Motor neuron (in vitro differentiated cells): ENCODE results near the gene COA1. TPM values are rescaled to one million over a fixed set of nuclear protein-coding genes. Genes with fewer than 3 reads are reported as not detected.
"Not testable (repeated sequence)": the region's sequence is repeated elsewhere in the genome, so short reads cannot be mapped to it uniquely, and the experiment has no call there.

ENCODE experiments used
- ATAC-seq, 8 experiments: fragments of 200-7000 bp; cut with Tn5 transposase; replicated peaks in 6 of 8; 2 replicates each; pipeline ENCODE4 v1.8.0; 2021; ENCODE audit warnings: mild to moderate bottlenecking in 8 of 8, moderate library complexity in 8 of 8
- H3K27ac ChIP-seq, 2 donors: fragments of 250-450 bp; sonication (Bioruptor Pico); 2 replicates each; pipeline ENCODE4 v1.9.0; 2021; ENCODE audit warnings: antibody characterized with exemption in 2 of 2, mild to moderate bottlenecking in 2 of 2, moderate library complexity in 1 of 2
- H3K4me1 ChIP-seq, 2 donors: fragments of 250-450 bp; sonication (Bioruptor Pico); replicated peaks in 1 of 2; 2 replicates each; pipeline ENCODE4 v1.6.1; 2021; ENCODE audit warnings: antibody characterized with exemption in 2 of 2, mild to moderate bottlenecking in 2 of 2, moderate library complexity in 1 of 2
- H3K4me3 ChIP-seq, 5 donors: fragments of 250-450 bp; sonication (Bioruptor Pico); 2 replicates each; pipeline ENCODE4 v1.9.0; 2021; ENCODE audit warnings: antibody characterized with exemption in 5 of 5, mild to moderate bottlenecking in 5 of 5, moderate library complexity in 4 of 5
- WGBS, 10 experiments: fragments of 450-650 bp; shearing (Covaris generic); methylation state at CpG; one replicate each; pipeline ENCODE4 v1.0.0; 2022; 5-methylcytosine and 5-hydroxymethylcytosine counted together
- in situ Hi-C, 9 experiments: fragments of 400-800 bp; cut with MboI; loops; one replicate each; pipeline ENCODE4 v1.15.0; 2021; ENCODE audit warnings: low sequenced_read_pairs in 9 of 9, low pct_unique_long_range_greater_than_20kb in 2 of 9; ENCODE audit not compliant: unreplicated experiment in 9 of 9
- total RNA-seq, 8 experiments: library from RNA; unstranded; fragments of 300-600 nt; gene quantifications; 2 replicates each; pipeline versions ENCODE4 v1.2.3 to v1.2.4, GENCODE V29; 2022

The COA1 gene
- total RNA-seq, 8 experiments from 2014 or later = 46.0 to 93.2 (median 76.1) TPM

DNA sequence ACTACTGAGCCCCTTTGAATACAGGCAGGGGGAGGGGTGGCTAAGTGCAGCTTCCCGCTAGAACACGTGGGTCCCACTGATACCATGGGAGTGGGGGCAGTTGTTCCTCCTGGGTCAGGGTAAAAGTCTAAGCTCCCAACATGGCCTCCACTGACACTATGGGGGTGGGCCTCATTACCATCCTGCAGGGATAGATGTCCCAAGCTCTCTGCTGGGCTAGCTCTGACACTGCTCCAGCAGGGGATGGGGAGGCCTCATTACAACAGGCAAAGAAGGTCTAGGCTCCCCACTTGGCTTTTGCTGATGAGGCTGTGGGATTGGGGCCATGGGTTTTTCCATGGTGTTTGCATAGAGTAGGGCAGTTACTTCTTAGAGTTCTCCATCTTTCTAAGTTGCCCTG lies 94.9 kb downstream of the COA1 start:
- Histone ChIP-seq H3K27ac (no peak overlapping the region), H3K4me1 (peaks cover 0 to 3% of the 10 kb centered on the region in 2 donors), H3K4me3 (no peak overlapping the region)
- in situ Hi-C loops = no loop called here
- no CpG with 5 or more reads among the region's 2 CpGs for WGBS, 10 experiments
- ATAC-seq = no peak

DNA sequence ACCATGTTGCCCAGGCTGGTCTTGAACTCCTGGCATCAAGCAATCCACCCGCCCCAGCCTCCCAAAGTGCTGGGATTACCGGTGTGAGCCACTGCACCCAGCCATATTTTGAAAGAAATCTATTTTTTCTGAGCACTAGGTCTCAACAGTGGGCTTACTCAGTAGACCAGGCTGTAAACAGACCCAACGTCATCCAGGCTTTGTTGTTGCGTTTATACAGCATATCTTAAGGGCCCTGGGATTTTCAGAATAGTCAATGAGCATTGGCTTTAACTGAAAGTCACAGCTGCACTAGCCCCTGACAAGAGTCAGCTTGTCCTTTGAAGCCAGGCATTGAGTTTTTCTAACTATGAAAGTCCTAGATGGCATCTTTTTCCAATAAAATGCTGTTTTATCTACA lies 96.6 kb downstream of the COA1 start:
- in situ Hi-C loops = no loop called here
- WGBS, 10 experiments = 80 to 100% (median 92%) methylated on average over 1 to 4 of the region's 4 CpGs; no CpG with 5 or more reads in 4 of the 10 experiments
- no peak for ATAC-seq
- Histone ChIP-seq H3K4me1 (no peaks in the 10 kb centered on the region), H3K27ac (no peak overlapping the region), H3K4me3 (no peak overlapping the region)

DNA sequence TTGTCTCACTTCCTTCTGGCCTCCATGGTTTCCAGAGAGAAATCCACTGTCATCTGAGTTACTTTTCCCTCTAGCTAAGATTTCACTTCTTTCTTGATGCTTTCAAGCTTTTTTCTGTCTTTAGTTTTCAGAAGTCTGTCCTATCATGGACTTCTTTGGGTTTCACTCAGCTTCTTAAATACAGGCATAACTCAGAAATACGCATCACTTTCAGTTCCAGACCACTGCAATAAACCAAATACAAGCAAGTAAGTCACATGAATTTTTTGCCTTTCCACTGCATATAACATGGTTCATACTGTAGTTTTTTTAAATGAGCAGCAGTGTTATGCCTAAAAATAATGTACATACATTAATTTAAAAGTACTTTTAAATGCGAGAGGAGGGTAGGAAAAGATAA lies 97.8 kb downstream of the COA1 start:
- in situ Hi-C loops = no loop called here
- 29 to 100% (median 97%) methylated on average over 1 to 2 of the region's 2 CpGs for WGBS, 10 experiments
- Histone ChIP-seq H3K27ac (no peak overlapping the region), H3K4me1 (peaks cover 0 to 4% of the 10 kb centered on the region in 2 donors), H3K4me3 (no peak overlapping the region)
- ATAC-seq = no peak

DNA sequence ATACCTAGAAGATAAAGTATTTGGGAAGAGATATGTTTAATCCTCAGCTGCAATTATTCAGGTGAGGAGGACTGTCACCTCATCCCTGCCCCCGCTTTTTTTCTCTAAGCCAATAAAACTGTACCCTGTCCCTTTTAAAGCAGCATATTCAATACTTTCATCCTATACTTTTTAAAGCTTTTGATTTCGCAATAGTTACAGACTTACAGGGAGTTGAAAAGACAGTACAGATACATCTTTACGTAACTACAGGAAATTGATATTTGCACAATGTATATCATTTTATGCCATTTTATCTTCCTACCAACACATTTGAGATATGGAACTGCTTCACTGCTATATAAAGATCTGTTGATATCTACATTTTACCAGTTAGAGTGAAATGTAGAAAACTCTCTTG lies 98.8 kb downstream of the COA1 start:
- in situ Hi-C loops = no loop called here
- 58 to 100% (median 87%) methylated on average over 1 to 3 of the region's 3 CpGs for WGBS, 10 experiments
- Histone ChIP-seq H3K27ac (no peak overlapping the region), H3K4me3 (no peak overlapping the region), H3K4me1 (peaks cover 0 to 4% of the 10 kb centered on the region in 2 donors)
- no peak for ATAC-seq

DNA sequence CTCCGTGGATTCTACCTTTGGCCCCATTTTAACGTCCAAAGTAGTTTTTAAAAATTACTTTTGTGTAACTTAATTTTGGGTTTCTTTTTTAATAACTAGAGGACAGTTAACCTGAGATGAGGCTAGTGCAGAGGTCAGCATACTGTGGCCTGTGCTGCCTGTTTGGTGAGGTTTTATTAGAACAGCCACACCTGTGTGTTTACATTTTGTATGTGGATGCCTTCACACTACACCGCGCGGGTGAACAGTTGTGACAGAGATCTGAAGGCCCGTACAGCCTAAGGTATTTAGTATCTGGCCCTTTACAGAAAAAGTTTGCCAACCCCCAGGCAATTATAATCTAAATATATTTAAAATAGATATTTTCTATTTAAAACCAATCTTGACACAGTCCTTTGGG lies 99.5 kb downstream of the COA1 start:
- ATAC-seq = no peak
- WGBS, 10 experiments = 80 to 98% (median 97%) methylated on average over 2 to 6 of the region's 6 CpGs; no CpG with 5 or more reads in 2 of the 10 experiments
- Histone ChIP-seq H3K4me1 (peaks cover 0 to 4% of the 10 kb centered on the region in 2 donors), H3K4me3 (no peak overlapping the region), H3K27ac (no peak overlapping the region)
- in situ Hi-C loops = no loop called here

DNA sequence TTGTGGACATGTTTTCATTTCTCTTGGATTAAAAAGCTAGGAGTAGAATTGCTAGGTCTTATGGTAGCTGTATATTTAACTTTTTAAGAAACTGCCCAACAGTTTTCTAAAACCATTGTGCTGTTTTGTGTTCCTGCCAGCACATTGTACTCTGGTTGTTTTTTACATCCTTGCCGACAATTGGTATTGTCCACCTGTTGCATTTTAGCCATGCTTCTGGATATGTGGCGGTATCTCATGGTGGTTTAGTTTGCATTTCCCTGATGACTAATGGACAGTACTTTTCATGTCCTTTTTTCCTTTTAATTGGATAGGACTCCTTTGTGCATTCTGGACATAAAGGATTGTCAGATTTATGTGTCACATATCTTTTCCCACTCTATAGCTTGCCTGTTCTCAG lies 100.9 kb downstream of the COA1 start:
- in situ Hi-C loops = no loop called here
- Histone ChIP-seq H3K4me3 (no peak overlapping the region), H3K27ac (no peak overlapping the region), H3K4me1 (peaks cover 0 to 4% of the 10 kb centered on the region in 2 donors)
- ATAC-seq = no peak
- WGBS, 10 experiments = 75 to 100% (median 100%) methylated on average over 1 to 2 of the region's 2 CpGs; no CpG with 5 or more reads in 1 of the 10 experiments

DNA sequence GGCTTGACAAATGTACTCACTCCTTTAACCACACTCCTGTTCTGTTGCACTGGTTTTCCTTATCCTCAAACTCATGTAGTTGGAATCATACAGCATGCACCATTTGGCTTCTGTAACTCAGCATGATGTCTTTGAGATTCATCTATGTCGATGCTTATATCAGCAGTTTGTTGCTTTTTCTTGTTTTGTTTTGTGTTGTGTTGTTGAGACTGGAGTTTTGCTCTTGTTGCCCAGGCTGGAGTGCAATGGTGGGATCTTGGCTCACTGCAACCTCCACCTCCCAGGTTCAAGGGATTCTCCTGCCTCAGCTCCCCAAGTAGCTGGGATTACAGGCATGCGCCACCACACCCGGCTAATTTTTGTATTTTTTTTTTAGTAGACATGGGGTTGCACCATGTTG lies 101.5 kb downstream of the COA1 start:
- H3K27ac ChIP-seq, in situ Hi-C loops, ATAC-seq, H3K4me3 ChIP-seq, H3K4me1 ChIP-seq: not testable (repeated sequence)
- WGBS, 10 experiments = 81 to 100% (median 100%) methylated on average over 1 to 3 of the region's 3 CpGs; no CpG with 5 or more reads in 4 of the 10 experiments

DNA sequence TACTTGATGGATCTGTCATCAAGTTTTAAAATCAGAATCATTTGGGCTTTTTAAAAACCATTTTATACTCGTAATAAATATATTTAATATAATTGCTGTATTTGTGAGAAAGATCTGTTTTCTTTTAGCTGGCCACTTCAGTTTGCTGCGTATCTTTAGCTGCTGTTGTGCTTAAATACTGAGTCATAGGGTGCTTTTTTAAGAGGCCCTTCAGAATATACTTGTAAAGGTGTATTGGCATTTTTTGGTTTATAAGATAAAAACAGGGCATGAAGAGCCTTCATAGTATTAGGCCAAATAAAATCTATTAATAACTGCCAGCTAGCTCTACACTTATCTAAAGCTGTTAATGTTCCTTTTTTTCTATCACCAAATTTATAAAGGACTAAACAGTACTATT lies 102.6 kb downstream of the COA1 start:
- H3K4me1 ChIP-seq = peaks cover 0 to 4% of the 10 kb centered on the region in 2 donors
- no peak overlapping the region for H3K4me3 ChIP-seq
- no peak overlapping the region for H3K27ac ChIP-seq
- in situ Hi-C loops = no loop called here
- WGBS, 10 experiments = 50 to 100% (median 98%) methylated on average over 1 to 2 of the region's 2 CpGs; no CpG with 5 or more reads in 2 of the 10 experiments
- ATAC-seq = no peak

DNA sequence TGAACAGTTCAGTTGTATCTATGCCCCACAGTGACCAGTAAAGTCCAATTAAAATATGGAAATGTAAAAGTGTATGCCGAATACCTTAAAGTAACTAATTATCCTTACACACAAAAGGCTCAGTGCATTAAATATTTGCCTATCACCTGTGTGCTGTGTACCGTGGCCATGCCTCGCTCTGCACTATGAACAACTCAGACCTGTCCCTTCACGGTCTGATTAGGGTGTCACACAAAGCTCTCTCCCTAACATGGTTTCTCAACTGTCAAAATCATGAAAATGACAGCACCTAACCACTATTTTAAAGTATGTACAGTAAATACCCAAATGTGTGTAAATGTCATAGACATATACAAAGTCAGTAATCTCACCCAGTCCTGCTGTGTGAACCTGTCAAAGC lies 103.3 kb downstream of the COA1 start:
- peaks cover 0 to 4% of the 10 kb centered on the region in 2 donors for H3K4me1 ChIP-seq
- in situ Hi-C loops = no loop called here
- ATAC-seq = peak in 1 of 8 experiments; percentile 14
- no peak overlapping the region for H3K27ac ChIP-seq
- no peak overlapping the region for H3K4me3 ChIP-seq
- 76 to 100% (median 83%) methylated on average over 1 to 4 of the region's 4 CpGs; no CpG with 5 or more reads in 1 of the 10 experiments for WGBS, 10 experiments

DNA sequence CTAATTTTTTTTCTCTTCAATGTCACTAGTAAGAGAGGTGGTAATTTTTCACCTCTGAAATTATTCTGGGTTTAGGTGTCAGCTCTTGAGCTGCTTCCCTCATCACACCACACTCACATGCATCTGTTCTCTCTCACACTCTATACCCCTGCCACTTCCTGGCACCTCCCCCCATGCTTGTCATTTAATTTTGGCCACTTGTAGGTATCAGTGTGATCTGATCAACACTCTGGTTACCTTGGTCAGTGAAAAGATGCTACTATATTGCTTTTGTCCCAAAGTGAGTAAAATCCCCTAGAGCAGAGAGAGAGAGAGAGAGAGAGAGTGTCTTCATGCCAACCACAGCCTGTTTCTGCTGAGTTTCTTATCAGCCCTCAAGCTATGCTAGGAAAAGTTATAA lies 103.9 kb downstream of the COA1 start:
- in situ Hi-C loops = no loop called here
- H3K27ac ChIP-seq = no peak overlapping the region
- ATAC-seq = peak in 1 of 8 experiments; percentile 26

DNA sequence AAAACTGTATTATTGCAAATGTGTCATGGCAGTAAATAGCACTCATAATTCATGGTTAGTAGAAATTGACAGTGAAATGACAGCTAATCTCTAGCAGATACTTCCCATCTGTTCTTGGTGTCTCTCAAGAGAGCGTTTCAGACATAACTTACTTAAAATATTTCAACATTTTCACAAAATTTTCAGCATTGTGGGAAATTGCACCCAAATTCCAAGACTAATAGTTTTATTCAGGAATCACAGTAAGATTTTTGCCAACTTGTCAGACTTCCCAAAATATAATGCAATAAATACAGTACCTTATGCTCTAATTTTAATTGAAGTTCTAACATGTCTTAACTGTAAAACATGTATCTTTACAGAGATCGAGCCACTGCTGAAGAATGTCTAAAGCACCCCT lies 105.2 kb downstream of the COA1 start:
- H3K4me1 ChIP-seq = peaks cover 0 to 6% of the 10 kb centered on the region in 2 donors
- H3K27ac ChIP-seq = no peak overlapping the region
- ATAC-seq = no peak
- H3K4me3 ChIP-seq = no peak overlapping the region
- WGBS, 10 experiments = 80 to 100% (median 96%) methylated on average over 1 to 2 of the region's 2 CpGs; no CpG with 5 or more reads in 1 of the 10 experiments
- in situ Hi-C loops = no loop called here

More for the DNA sequence above, 103.9 kb downstream of the COA1 start:
- Histone ChIP-seq H3K4me1 (peaks cover 0 to 4% of the 10 kb centered on the region in 2 donors), H3K4me3 (no peak overlapping the region)

DNA sequence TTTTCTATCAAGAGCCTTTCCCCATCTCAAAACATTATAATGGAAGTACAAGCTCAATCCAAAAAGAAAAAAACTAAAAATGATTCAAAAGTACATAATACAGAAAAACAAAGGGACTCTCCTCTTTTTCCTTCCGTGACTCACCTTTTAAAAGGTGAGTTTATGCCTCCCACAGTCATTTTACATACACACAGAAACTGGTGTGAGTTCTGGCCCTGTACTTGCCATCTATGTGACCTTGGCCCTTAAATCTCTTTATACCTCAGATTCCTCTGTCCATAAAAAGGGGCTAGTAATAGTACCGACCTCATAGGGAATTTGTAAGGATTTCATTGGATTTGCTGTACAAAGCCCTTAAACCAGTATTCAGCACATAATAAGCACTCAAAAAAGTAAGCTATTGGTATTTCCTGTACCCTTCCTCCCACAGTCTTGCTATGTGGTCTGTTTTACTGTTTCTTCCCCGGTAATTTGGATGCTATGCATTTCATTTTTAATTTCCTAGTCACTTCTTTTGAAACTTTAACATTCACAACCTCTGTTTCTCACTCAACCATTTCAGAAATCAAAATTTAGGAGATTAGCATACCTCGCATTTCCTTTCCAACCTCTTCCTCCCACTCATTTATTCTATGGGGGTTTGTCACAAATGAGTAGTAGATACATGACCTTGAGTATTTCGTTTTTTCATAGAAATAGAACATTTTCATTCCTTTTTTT lies 107.4 kb downstream of the COA1 start:
- ATAC-seq = no peak
- in situ Hi-C loops = no loop called here
- no peak overlapping the region for H3K4me3 ChIP-seq
- WGBS, 10 experiments = 29 to 100% (median 88%) methylated on average over 1 to 5 of the region's 5 CpGs
- H3K27ac ChIP-seq = no peak overlapping the region
- peaks cover 5 to 19% of the 10 kb centered on the region in 2 donors for H3K4me1 ChIP-seq

DNA sequence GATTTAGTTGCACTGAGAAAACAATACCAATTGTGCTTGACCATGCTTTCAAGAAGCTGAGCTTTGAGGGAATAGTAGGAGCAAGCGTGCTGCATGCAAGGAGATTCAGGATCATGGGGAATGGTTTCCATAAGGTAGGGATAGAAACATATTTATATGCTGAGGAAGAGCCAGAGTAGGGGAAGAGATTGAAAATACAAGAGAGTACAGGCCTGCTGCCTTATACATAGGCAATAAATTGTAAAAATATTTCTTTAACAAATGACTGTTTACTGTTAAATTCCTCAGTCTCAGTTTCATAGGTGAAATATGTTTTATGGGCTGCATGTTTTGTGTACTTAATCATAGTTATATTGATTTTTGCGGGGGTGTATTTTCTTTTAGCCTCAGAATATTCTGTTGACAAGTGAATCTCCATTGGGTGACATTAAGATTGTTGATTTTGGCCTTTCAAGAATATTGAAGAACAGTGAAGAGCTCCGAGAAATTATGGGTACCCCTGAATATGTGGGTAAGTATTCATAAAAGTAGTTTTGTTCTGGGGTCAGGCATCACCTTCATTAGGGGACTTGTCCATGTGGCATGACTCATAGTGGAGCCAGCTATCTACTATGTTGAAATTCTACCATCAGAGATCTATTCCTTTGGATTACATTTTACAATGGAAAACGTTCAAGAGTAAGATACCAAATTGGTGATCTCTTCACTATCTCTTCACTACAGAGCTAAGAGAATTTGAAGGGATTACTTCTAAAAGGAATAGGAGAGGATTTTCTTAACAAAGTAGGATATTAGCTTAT lies 109.9 kb downstream of the COA1 start:
- in situ Hi-C loops = no loop called here
- ATAC-seq = no peak
- 60 to 100% (median 96%) methylated on average over 1 to 4 of the region's 4 CpGs; no CpG with 5 or more reads in 1 of the 10 experiments for WGBS, 10 experiments
- Histone ChIP-seq H3K4me1 (peaks cover 5 to 23% of the 10 kb centered on the region in 2 donors), H3K27ac (no peak overlapping the region), H3K4me3 (no peak overlapping the region)
